DOHH2 (cell line): ENCODE data around the gene FANCC.

Source experiments
- EZH2phosphoT487 ChIP-seq: fragments of 200-600 bp; sonication (generic); IDR thresholded peaks from 2 replicates; pipeline ENCODE4 v1.6.1; 2017; ENCODE audit warnings: borderline replicate concordance, mild to moderate bottlenecking, antibody characterized with exemption, low read length, moderate library complexity, mixed read lengths
- TF ChIP-seq, protein P1 (sequence below): fragments of 200-600 bp; sonication (generic); IDR thresholded peaks from one replicate; pipeline ENCODE4 v1.5.1; 2014; ENCODE audit warnings: antibody characterized with exemption, mild to moderate bottlenecking, low read depth, low read length; ENCODE audit not compliant: poor library complexity, severe bottlenecking

- TF ChIP-seq, protein P1, sequence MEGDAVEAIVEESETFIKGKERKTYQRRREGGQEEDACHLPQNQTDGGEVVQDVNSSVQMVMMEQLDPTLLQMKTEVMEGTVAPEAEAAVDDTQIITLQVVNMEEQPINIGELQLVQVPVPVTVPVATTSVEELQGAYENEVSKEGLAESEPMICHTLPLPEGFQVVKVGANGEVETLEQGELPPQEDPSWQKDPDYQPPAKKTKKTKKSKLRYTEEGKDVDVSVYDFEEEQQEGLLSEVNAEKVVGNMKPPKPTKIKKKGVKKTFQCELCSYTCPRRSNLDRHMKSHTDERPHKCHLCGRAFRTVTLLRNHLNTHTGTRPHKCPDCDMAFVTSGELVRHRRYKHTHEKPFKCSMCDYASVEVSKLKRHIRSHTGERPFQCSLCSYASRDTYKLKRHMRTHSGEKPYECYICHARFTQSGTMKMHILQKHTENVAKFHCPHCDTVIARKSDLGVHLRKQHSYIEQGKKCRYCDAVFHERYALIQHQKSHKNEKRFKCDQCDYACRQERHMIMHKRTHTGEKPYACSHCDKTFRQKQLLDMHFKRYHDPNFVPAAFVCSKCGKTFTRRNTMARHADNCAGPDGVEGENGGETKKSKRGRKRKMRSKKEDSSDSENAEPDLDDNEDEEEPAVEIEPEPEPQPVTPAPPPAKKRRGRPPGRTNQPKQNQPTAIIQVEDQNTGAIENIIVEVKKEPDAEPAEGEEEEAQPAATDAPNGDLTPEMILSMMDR: no peak
- TF ChIP-seq EZH2phosphoT487: no peak
Observed at GRCh38 chr9:95237336-95237735, 80.2 kb downstream of the FANCC start.
